ENCODE results near the gene PLBD2. TPM values are rescaled to one million over a fixed set of nuclear protein-coding genes. Genes with fewer than 3 reads are reported as not detected.

PLBD2 gene
- total RNA-seq, 1 experiment from 2014 or later = 18.8 TPM

GRCh38 chr12:113424456-113424855, 66.1 kb downstream of the PLBD2 start:
- H3K9ac ChIP-seq (ENCODE audit: low read length) = no peak overlapping the region
- H3K27ac ChIP-seq (ENCODE audit: low read length) = no peak overlapping the region
- peaks cover 22% of the 10 kb centered on the region for H3K4me1 ChIP-seq (ENCODE audit: insufficient read depth, low read length)
- H3K27me3 ChIP-seq (ENCODE audit: low read length) = no peaks in the 10 kb centered on the region
- H3K36me3 ChIP-seq (ENCODE audit: low read depth, low read length) = no peaks in the 10 kb centered on the region
- ChIA-PET CTCF (interaction anchor here (0.6 kb wide), 1 partner anchor 114 kb away, joined by 3 read pairs; no protein-coding TSS in a partner anchor), POLR2A (ENCODE audit: unreplicated experiment) (no interaction called here)
- no peaks in the 10 kb centered on the region for H3F3A ChIP-seq (ENCODE audit: low read length, unreplicated experiment)
- H4K20me1 ChIP-seq (ENCODE audit: low read length) = no peaks in the 10 kb centered on the region
- no peak overlapping the region for H3K4me3 ChIP-seq (ENCODE audit: low read length)
- ATAC-seq (no peak), DNase-seq (no peak)
- no TSS peak for BruUV-seq (replicated peaks)
- H3K79me2 ChIP-seq (ENCODE audit: low read length) = peaks cover 15% of the 10 kb centered on the region
- H3K9me3 ChIP-seq (ENCODE audit: low read length) = no peaks in the 10 kb centered on the region
- no peak overlapping the region for H3K4me2 ChIP-seq (ENCODE audit: low read length)
- intact Hi-C loops (cut with micrococcal nuclease) = loop anchor here (5.0 kb wide), 1 partner anchor 232 kb away; no protein-coding TSS in a partner anchor
- TF ChIP-seq EZH2phosphoT487 (IDR thresholded peaks at IDR 0.05; ENCODE audit: borderline replicate concordance, low read length) (no peak), CTCF (conservative IDR thresholded peaks at IDR 0.05; ENCODE audit: low read depth, low read length) (no peak), EZH2 (IDR thresholded peaks at IDR 0.05; ENCODE audit: low read length, unreplicated experiment) (no peak)
- no peaks in the 10 kb centered on the region for H3K9me2 ChIP-seq (replicated peaks; ENCODE audit: low read length)
- no peak overlapping the region for H2AFZ ChIP-seq (ENCODE audit: low read length)

GRCh38 chr12:113424915-113425823, 66.8 kb downstream of the PLBD2 start:
- H3K36me3 ChIP-seq (ENCODE audit: low read depth, low read length) = no peaks in the 10 kb centered on the region
- POLR2A ChIA-PET (ENCODE audit: unreplicated experiment) = no interaction called here

More at GRCh38 chr12:113424915-113425823, 66.8 kb downstream of the PLBD2 start:
- no peak overlapping the region for H3K4me3 ChIP-seq (ENCODE audit: low read length)
- DNase-seq = peak; percentile 59
- BruUV-seq (replicated peaks) = no TSS peak
- H3K9ac ChIP-seq (ENCODE audit: low read length) = no peak overlapping the region
- peaks cover 22% of the 10 kb centered on the region for H3K4me1 ChIP-seq (ENCODE audit: insufficient read depth, low read length)
- CTCF ChIA-PET = interaction anchor here (0.5 to 0.6 kb wide), 8 partner anchors 71 to 432 kb away, joined by 3 to 12 read pairs (median 4); partner anchors contain the start of gene SLC8B1
- TF ChIP-seq EZH2phosphoT487 (IDR thresholded peaks at IDR 0.05; ENCODE audit: borderline replicate concordance, low read length) (no peak), CTCF (conservative IDR thresholded peaks at IDR 0.05; ENCODE audit: low read depth, low read length) (peak; percentile 94)
- H3K9me3 ChIP-seq (ENCODE audit: low read length) = no peaks in the 10 kb centered on the region
- H3K9me2 ChIP-seq (replicated peaks; ENCODE audit: low read length) = no peaks in the 10 kb centered on the region
- intact Hi-C loops (cut with micrococcal nuclease) = loop anchor here (5.0 kb wide), 1 partner anchor 233 kb away; no protein-coding TSS in a partner anchor
- H3F3A ChIP-seq (ENCODE audit: low read length, unreplicated experiment) = no peaks in the 10 kb centered on the region
- no peaks in the 10 kb centered on the region for H3K27me3 ChIP-seq (ENCODE audit: low read length)
- no peak overlapping the region for H2AFZ ChIP-seq (ENCODE audit: low read length)
- H3K79me2 ChIP-seq (ENCODE audit: low read length) = peaks cover 15% of the 10 kb centered on the region
- no peak overlapping the region for H3K27ac ChIP-seq (ENCODE audit: low read length)
- no peak overlapping the region for H3K4me2 ChIP-seq (ENCODE audit: low read length)
- ATAC-seq = no peak
- H4K20me1 ChIP-seq (ENCODE audit: low read length) = no peaks in the 10 kb centered on the region
